K562 (cell line): ENCODE results near the gene KCNA10. TPM values are rescaled to one million over a fixed set of nuclear protein-coding genes. Genes with fewer than 3 reads are reported as not detected.

Source experiments
- ATAC-seq: fragments of 200-7000 bp; cut with Tn5 transposase; 3 replicates; pipeline ENCODE4 v1.9.1; 2020; ENCODE audit warnings: moderate library complexity
- BruUV-seq: library from RNA; stranded (reverse); fragments of 400-500 nt; replicated peaks from 2 replicates; lab custom pipeline; 2021; lab: Mats Ljungman, UMichigan
- CTCF ChIA-PET: fragments of 300-600 bp; formaldehyde crosslinking; extraction: SDS; loops from one replicate; lab custom pipeline; 2021; ENCODE audit warnings: low intra/inter-chr PET ratio; lab: Yijun Ruan, JAX
- POLR2A ChIA-PET: fragments of 300-600, 350-650 bp; sonication (Branson Sonifier 250); formaldehyde crosslinking; extraction: SDS; loops from one replicate; lab custom pipeline; 2021; ENCODE audit warnings: antibody characterized with exemption, inconsistent platforms; lab: Yijun Ruan, JAX
- DNase-seq, 4 experiments: peaks; one replicate each; pipeline versions ENCODE4 v3.0.0 to v3.0.0-alpha.2; 2011 to 2018; ENCODE audit warnings: low spot score in 3 of 4, mixed read lengths in 3 of 4; ENCODE audit errors: extremely low read depth in 1 of 4
- FAIRE-seq: peaks from 2 replicates; lab custom pipeline; 2011; peaks lifted over from hg19 to GRCh38; lab: Jason Lieb, UNC
- H2AFZ ChIP-seq: 2 replicates; pipeline ENCODE4 v1.6.0; 2011; ENCODE audit warnings: low read depth, low read length, control low read depth, inconsistent platforms
- H3K27ac ChIP-seq: fragments of 200-600 bp; 3 replicates; pipeline ENCODE4 v1.8.0; 2011; ENCODE audit warnings: low read depth, mild to moderate bottlenecking, control low read depth, inconsistent platforms, low read length, moderate library complexity, mixed read lengths; ENCODE audit errors: extremely low read depth
- H3K27me3 ChIP-seq, 2 experiments: fragments of 300-600 bp in 1 of 2; 2 replicates in 1 of 2; 3 replicates in 1 of 2; pipeline versions ENCODE4 v1.6.0 to v1.8.0; 2011; ENCODE audit warnings: inconsistent platforms in 2 of 2, low read length in 2 of 2, mild to moderate bottlenecking in 1 of 2, mixed read lengths in 1 of 2, moderate library complexity in 1 of 2; ENCODE audit not compliant: control insufficient read depth in 2 of 2, insufficient read depth in 2 of 2
- H3K36me3 ChIP-seq: fragments of 300-600 bp; 3 replicates; pipeline ENCODE4 v1.8.0; 2011; ENCODE audit warnings: mild to moderate bottlenecking, low read length, inconsistent platforms; ENCODE audit not compliant: control insufficient read depth, insufficient read depth
- H3K4me1 ChIP-seq, 2 experiments: fragments of 200-600 bp in 1 of 2; replicated peaks in 1 of 2; 2 replicates in 1 of 2; 3 replicates in 1 of 2; pipeline versions ENCODE4 v1.5.1 to v1.8.0; 2011; ENCODE audit warnings: inconsistent platforms in 2 of 2, low read length in 2 of 2, mild to moderate bottlenecking in 1 of 2, mixed read lengths in 1 of 2, moderate library complexity in 1 of 2; ENCODE audit not compliant: control insufficient read depth in 2 of 2, insufficient read depth in 2 of 2
- H3K4me2 ChIP-seq: 2 replicates; pipeline ENCODE4 v1.6.1; 2011; ENCODE audit warnings: low read length, control low read depth, inconsistent platforms, mixed read lengths; ENCODE audit not compliant: insufficient read depth
- H3K4me3 ChIP-seq: fragments of 200-600 bp; sonication (generic), shearing (Covaris generic); 2 replicates; pipeline ENCODE4 v1.5.1; 2016; ENCODE audit warnings: control low read depth, inconsistent platforms
- H3K79me2 ChIP-seq: fragments of 200-600 bp; 3 replicates; pipeline ENCODE4 v1.8.0; 2011; ENCODE audit warnings: low read length, inconsistent platforms; ENCODE audit not compliant: control insufficient read depth, insufficient read depth
- H3K9ac ChIP-seq, 2 experiments: 2 replicates each; pipeline versions ENCODE4 v1.6.0 to v1.6.1; 2011; ENCODE audit warnings: low read depth in 2 of 2, low read length in 2 of 2, control low read depth in 1 of 2, inconsistent platforms in 1 of 2, mild to moderate bottlenecking in 1 of 2, mixed read lengths in 1 of 2; ENCODE audit not compliant: insufficient read depth in 1 of 2
- H3K9me1 ChIP-seq: one replicate; pipeline ENCODE4 v1.6.0; 2011; ENCODE audit warnings: inconsistent platforms, mild to moderate bottlenecking, low read length, moderate library complexity; ENCODE audit not compliant: control insufficient read depth, insufficient read depth
- H3K9me3 ChIP-seq: replicated peaks from 2 replicates; pipeline ENCODE4 v1.5.1; 2011; ENCODE audit warnings: low read depth, low read length, inconsistent platforms; ENCODE audit not compliant: control insufficient read depth, insufficient read depth
- H4K20me1 ChIP-seq: replicated peaks from 2 replicates; pipeline ENCODE4 v1.6.1; 2011; ENCODE audit warnings: low read length, inconsistent platforms, mixed read lengths; ENCODE audit not compliant: control insufficient read depth, insufficient read depth
- TCF7L2 ChIP-seq: fragments of 150-350 bp; IDR thresholded peaks from 2 replicates; pipeline ENCODE4 v1.6.1; 2016; ENCODE audit warnings: low read depth, mild to moderate bottlenecking, low read length, moderate library complexity
- WGBS: fragments of 100-300 bp; shearing (Covaris generic); methylation state at CpG from one replicate; pipeline ENCODE4 v1.1.6; 2016; ENCODE audit warnings: low coverage, mixed read lengths; ENCODE audit not compliant: insufficient coverage; ENCODE audit errors: missing lambda C conversion rate; 5-methylcytosine and 5-hydroxymethylcytosine counted together
- in situ Hi-C: fragments of 300-500 bp; cut with MboI; formaldehyde crosslinking; loops from 4 replicates; pipeline ENCODE4 v1.15.0; 2018; ENCODE audit warnings: inconsistent platforms, mixed read lengths
- intact Hi-C: fragments of 100-400 bp; cut with micrococcal nuclease; formaldehyde crosslinking; loops from 2 replicates; pipeline ENCODE4 v1.14.2; 2022
- polyA plus RNA-seq, 8 experiments: library from polyadenylated mRNA; depleted of rRNA in 4 of 8; stranded (reverse) in 5 of 8; unstranded in 3 of 8; fragments of >200 nt; fragmentation: Nextera tagmentation in 2 of 8; fragmentation: Illumina TruSeq in 1 of 8; extraction: Ambion mirVana in 2 of 8; extraction: Trizol in 1 of 8; gene quantifications; 2 replicates each; pipeline versions ENCODE4 v1.2.1 to v1.2.3, GENCODE V29; 2011 to 2014; ENCODE audit warnings: inconsistent platforms in 1 of 8, missing spikeins in 1 of 8
- total RNA-seq, 7 experiments: library from RNA; depleted of rRNA in 6 of 7; stranded (reverse); fragments of >200 nt in 6 of 7; fragmentation: Illumina TruSeq in 2 of 7; extraction: Trizol in 2 of 7; gene quantifications; 2 replicates each; pipeline versions ENCODE4 v1.2.1 to v1.2.3, GENCODE V29; 2011 to 2021; ENCODE audit warnings: low replicate concordance in 1 of 7
- TF ChIP-seq, protein P1 (sequence below), 3 experiments: IDR thresholded peaks in 2 of 3; conservative IDR thresholded peaks in 1 of 3; 2 replicates each; pipeline ENCODE4 v1.5.1; 2011 to 2012; ENCODE audit warnings: low read length in 3 of 3, mild to moderate bottlenecking in 3 of 3, control low read depth in 2 of 3, improper control_type of control experiment in 1 of 3, inconsistent platforms in 1 of 3, low read depth in 1 of 3, mixed read lengths in 1 of 3, moderate library complexity in 1 of 3; ENCODE audit not compliant: insufficient read depth in 2 of 3
- TF ChIP-seq, protein P2 (sequence below): sonication (generic); formaldehyde crosslinking; IDR thresholded peaks from 2 replicates; pipeline ENCODE4 v1.8.0; 2022; ENCODE audit warnings: missing genetic modification reagents, mild to moderate bottlenecking, borderline replicate concordance

The KCNA10 gene
- total and polyA plus RNA-seq, 9 of the 15 experiments (the other 6 are each of a cell fraction or from before 2014, with no cell fraction given): not detected

DNA sequence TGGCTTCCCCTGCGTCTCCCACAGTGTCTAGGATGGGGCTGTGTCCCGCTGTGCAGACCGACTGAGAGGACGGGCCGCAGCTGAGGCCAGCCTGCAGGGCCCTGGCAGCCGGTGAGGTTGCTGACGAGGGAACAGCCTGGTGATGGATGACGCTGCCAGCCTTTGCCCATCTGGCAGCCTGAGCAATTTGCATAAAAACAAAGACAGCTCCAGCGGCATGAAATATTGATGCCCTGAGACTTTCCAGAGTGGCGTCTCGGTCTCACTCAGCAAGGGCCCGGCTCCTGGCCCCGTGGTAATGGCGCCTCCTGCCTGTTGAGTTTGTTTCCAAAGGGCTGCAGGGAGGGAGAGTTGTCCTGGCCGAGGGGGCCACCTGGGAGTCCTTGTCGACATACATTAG, 19.1 kb upstream of the KCNA10 start:
- no peaks in the 10 kb centered on the region for H3K4me1 ChIP-seq
- intact Hi-C loops (no loop called here), in situ Hi-C loops (no loop called here)
- no peaks in the 10 kb centered on the region for H3K9me3 ChIP-seq
- no peak for DNase-seq
- H4K20me1 ChIP-seq: peaks cover 11% of the 10 kb centered on the region
- no peak for TF ChIP-seq TCF7L2
- TF ChIP-seq, protein P1, sequence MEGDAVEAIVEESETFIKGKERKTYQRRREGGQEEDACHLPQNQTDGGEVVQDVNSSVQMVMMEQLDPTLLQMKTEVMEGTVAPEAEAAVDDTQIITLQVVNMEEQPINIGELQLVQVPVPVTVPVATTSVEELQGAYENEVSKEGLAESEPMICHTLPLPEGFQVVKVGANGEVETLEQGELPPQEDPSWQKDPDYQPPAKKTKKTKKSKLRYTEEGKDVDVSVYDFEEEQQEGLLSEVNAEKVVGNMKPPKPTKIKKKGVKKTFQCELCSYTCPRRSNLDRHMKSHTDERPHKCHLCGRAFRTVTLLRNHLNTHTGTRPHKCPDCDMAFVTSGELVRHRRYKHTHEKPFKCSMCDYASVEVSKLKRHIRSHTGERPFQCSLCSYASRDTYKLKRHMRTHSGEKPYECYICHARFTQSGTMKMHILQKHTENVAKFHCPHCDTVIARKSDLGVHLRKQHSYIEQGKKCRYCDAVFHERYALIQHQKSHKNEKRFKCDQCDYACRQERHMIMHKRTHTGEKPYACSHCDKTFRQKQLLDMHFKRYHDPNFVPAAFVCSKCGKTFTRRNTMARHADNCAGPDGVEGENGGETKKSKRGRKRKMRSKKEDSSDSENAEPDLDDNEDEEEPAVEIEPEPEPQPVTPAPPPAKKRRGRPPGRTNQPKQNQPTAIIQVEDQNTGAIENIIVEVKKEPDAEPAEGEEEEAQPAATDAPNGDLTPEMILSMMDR (IDR thresholded peaks at IDR 0.05 in 2 of 3, conservative IDR thresholded peaks at IDR 0.05 in 1 of 3; ENCODE audit: insufficient read depth in 2 of 3, low read depth in 1 of 3, low read length in 3 of 3): peak; percentile 7 to 41 (median 9); a peak in 2 of 6 replicates
- TF ChIP-seq, protein P2, sequence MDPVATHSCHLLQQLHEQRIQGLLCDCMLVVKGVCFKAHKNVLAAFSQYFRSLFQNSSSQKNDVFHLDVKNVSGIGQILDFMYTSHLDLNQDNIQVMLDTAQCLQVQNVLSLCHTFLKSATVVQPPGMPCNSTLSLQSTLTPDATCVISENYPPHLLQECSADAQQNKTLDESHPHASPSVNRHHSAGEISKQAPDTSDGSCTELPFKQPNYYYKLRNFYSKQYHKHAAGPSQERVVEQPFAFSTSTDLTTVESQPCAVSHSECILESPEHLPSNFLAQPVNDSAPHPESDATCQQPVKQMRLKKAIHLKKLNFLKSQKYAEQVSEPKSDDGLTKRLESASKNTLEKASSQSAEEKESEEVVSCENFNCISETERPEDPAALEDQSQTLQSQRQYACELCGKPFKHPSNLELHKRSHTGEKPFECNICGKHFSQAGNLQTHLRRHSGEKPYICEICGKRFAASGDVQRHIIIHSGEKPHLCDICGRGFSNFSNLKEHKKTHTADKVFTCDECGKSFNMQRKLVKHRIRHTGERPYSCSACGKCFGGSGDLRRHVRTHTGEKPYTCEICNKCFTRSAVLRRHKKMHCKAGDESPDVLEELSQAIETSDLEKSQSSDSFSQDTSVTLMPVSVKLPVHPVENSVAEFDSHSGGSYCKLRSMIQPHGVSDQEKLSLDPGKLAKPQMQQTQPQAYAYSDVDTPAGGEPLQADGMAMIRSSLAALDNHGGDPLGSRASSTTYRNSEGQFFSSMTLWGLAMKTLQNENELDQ (CRISPR knock-in tag): no peak
- ATAC-seq: no peak
- no peak overlapping the region for H2AFZ ChIP-seq
- no peak overlapping the region; a peak in 1 of 4 replicates for H3K9ac ChIP-seq
- no peak overlapping the region for H3K4me3 ChIP-seq
- no peak overlapping the region for H3K27ac ChIP-seq
- no peak for FAIRE-seq
- WGBS: 0% methylated on average over 15 of the region's 16 CpGs
- no peaks in the 10 kb centered on the region for H3K79me2 ChIP-seq
- no peaks in the 10 kb centered on the region for H3K36me3 ChIP-seq
- no peaks in the 10 kb centered on the region for H3K9me1 ChIP-seq
- no TSS peak for BruUV-seq
- H3K4me2 ChIP-seq: no peak overlapping the region
- CTCF ChIA-PET: interaction anchor here (0.7 kb wide), 1 partner anchor 335 kb away, joined by 3 read pairs; no protein-coding TSS in a partner anchor
- POLR2A ChIA-PET: no interaction called here
- peaks cover 0 to 4% of the 10 kb centered on the region in 2 experiments; a peak in 1 of 5 replicates for H3K27me3 ChIP-seq
